Stimulated activated CD4-positive, alpha-beta T cell treated with anti-CD3 and anti-CD28 coated beads, Interleukin-12 subunit alpha, Interleukin-12 subunit beta, amount 100 ng/mL, for 48 hours (primary cell): ENCODE measurements around the gene ZNF22.

Source experiments
- DNase-seq, 3 donors: peaks; one replicate each; pipeline ENCODE4 v3.0.0-alpha.2; 2020; ENCODE audit warnings: low read depth in 2 of 3, low spot score in 1 of 3

ZNF22 gene

GRCh38 chr10:44963772-44964633 lies 36.7 kb upstream of the ZNF22 start:
- no peak for DNase-seq

GRCh38 chr10:44965104-44965503 lies 35.6 kb upstream of the ZNF22 start:
- no peak for DNase-seq

DNA sequence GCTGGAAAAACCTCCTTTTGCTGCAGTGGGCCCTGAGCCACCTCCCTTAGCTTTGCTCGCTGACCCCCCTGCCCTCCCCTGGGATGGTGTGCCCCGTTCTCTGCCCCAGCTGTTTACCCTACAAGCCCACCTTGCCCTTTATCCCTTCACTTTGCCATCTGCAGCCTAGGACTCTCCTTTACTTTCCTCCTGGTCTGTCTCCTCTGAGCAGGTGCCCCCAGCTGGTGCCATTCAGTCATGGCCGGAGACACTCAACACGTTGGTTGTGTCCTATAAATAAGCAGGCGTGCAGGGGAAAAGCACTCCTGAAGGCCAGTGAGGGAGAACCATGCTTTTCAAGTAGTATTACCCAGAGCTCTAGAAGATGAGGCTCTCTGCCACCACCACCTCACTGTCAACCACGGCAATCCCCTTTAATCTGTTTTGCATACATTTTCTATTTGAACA lies 35.0 kb upstream of the ZNF22 start:
- DNase-seq, result no peak

- no peak for DNase-seq
Observed at GRCh38 chr10:44966129-44966815, 34.5 kb upstream of the ZNF22 start.

DNA sequence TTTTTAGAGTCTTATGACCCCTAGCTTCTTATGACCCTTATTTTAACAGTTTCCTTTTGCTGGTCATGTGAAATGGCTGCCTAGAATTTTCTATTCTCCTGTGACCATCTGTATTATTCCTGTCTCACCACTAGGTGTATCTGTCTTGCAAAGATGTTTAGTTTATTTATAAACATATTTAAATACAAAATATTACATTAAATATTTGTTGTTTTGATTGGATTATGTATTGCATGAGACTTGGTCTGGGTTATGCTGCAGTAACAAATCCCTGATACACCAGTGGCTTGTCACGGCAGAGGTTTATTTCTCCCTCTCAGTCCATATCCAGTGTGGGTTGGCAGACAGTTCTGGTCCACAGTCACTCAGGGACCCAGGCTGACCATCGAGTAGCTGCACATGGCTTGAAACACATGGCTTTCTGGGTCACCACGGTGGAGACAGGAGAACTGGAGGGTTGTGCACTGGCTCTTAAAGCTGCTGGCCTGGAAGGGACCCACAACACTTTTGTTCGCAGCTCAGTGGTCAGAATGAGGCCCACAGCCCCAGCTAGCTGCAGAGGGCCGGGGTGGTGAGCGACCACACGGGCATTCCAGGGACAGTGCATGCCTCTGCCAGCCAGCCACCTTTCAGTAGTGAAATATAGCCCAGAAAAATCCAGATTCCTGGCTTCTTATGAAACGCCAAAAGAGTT lies 33.8 kb upstream of the ZNF22 start:
- DNase-seq, result no peak

DNA sequence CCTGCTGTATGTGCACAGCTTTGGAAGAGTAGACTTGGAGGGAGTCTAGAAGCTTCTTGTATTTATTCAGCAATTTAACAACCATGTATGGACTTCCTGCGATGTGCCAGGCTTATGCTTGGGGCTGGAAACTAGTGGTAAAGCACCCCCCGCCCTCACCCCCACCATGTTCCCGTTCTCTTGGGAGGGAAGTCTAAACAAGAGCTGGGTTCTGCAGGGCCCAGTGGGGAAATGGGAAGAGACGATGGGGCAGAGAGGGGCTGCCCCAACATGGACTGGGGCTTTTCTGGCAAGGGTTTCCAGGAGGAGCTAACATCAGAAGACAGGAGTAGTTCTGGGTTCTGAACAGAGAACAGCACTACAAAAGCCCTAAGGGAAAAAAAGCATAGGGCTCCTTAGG lies 33.1 kb upstream of the ZNF22 start:
- no peak for DNase-seq

GRCh38 chr10:44968091-44968490 lies 32.6 kb upstream of the ZNF22 start:
- DNase-seq, result no peak

- DNase-seq, result no peak
Observed at GRCh38 chr10:44968500-44969400, 32.0 kb upstream of the ZNF22 start.

- DNase-seq, result no peak
Observed at GRCh38 chr10:44969854-44970253, 30.9 kb upstream of the ZNF22 start.

- DNase-seq, result no peak
Observed at GRCh38 chr10:44970812-44971395, 29.8 kb upstream of the ZNF22 start.

- DNase-seq, result no peak
Observed at GRCh38 chr10:44971434-44971833, 29.3 kb upstream of the ZNF22 start.

DNA sequence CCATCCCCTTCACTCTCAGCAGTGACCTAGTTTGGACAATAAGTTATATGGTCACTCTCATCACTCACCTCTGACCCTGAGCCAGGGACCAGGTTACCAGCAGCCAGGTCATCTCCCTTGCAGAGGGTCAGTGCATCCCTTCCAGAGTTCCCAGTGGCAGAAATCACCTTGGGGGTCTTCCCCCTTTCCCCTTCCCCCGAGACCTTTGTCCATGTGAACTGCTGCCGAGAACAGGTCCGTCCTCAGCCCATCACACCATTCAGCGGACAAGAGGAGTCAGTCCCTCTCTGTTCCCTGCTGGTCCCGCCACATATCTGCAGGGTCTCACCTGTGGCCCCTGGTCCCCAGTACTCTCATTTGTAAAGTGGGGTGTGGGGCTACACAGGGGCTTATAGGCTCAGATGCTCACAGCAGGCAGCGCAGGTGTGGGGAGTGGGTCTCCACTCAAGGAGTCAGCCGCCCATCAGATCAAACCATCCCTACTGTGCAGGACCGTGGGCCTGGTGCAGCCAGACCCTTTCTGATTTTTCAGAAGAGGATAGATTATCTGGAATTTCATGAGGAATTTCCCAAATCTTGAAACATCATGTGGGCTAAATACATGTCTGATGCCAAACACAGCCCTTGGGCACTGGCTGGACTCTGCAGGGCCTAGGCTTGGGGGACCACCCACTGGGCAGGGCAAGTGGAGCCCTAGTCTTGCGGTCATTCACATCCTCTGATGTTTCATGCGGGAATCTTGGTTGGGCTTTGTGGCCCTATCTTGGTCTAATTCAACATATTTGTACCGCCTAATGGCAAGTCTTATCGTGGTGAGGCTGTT lies 28.6 kb upstream of the ZNF22 start:
- DNase-seq, result no peak

DNA sequence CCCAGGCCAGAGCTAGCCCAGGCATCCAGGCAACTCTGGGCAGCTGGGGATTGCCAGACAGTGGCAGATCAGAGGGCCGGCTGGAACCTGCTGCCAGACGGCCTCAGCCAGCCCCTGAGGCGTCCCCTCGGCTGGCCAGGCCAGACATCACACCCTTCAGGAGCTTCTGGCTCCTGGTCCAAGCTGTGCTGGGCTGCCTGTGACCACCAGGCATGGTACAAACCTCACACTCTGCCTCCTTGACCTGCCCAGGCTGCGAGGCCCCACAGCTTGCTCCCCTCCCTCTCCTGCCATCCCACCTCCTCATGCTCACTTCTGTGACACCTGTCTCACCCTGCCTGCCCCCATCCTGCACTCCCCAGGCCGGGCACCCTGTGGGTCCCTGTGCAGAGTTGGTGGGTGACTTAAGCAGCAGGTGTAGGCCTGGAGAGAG lies 27.8 kb upstream of the ZNF22 start:
- DNase-seq, result no peak

DNA sequence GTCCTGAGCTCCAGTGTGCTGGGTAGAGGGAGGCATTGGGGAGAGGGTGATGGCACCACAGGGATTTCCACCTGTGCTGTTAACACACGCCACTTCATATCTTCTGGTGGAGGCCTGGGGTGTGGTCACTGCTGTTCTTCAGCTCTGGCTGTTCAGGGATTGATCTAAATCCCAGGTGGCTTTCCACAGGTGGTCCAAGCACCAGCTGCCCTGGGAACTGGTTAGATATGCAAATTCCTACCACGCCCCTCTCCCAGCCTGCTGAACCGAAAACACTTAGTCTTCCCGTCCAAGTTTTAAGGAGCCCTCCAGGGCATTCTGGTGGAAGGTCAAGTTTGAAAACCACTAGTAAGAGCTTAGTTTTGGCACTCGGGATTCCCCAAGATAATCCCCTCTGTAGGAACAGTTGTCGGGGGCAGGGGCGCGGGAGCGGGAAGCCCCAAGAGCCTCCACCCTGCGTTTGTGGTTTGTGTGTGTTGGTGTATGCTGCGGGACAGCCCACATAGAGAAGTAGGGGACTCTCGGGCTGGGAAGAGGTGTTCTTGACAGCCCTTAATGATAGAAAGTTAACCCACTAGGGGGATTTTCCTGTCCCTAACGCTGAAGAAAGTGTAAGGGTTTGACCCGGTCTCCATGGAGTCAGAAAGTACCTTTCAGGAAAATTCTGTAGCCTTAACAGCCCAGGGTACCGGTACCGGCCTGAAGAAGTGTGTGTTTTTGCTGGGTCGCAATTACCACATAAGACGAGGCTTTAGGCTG lies 27.2 kb upstream of the ZNF22 start:
- no peak for DNase-seq

GRCh38 chr10:44974082-44974627 lies 26.6 kb upstream of the ZNF22 start:
- DNase-seq, result no peak

DNA sequence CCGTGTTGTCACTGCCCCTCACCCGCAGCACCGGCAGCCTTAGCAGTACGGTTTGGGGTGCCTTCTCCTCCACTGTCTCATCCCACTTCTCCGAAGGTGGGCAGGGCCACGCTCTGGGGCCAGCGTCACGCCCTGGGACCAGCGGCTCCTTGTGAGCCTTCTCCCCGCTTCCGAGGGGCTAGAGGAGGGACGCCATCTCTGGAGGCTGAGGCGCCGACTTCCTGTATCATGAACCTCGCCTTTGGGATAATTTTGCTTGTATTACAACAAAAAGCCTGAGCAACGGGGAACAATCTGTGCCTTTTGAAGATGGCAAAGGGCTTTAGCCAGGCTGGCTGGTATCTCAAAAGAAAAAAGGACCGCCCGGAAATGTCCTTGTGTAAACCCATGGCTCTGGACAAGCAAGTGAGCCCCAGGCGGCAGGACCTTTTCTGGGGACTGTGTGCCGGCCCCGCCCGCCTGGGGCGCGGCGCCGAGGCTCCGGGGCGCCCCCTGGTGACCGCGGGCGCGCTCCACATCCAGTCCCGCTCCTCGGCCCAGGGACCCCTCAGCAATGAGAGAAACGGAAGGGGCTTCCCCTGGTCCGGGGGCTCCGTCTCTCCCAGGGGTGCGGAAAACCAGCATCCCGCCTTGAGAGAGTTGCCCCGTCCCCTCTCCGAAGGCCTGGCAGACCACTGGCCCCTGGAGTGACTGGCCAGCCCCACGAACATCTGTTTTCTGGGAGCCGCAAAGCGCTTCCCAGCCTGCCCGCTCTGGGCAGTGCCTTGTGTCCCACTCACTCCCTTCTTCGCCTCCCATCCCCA lies 25.9 kb upstream of the ZNF22 start:
- DNase-seq, result peak; percentile 30 to 60 (median 56)

DNA sequence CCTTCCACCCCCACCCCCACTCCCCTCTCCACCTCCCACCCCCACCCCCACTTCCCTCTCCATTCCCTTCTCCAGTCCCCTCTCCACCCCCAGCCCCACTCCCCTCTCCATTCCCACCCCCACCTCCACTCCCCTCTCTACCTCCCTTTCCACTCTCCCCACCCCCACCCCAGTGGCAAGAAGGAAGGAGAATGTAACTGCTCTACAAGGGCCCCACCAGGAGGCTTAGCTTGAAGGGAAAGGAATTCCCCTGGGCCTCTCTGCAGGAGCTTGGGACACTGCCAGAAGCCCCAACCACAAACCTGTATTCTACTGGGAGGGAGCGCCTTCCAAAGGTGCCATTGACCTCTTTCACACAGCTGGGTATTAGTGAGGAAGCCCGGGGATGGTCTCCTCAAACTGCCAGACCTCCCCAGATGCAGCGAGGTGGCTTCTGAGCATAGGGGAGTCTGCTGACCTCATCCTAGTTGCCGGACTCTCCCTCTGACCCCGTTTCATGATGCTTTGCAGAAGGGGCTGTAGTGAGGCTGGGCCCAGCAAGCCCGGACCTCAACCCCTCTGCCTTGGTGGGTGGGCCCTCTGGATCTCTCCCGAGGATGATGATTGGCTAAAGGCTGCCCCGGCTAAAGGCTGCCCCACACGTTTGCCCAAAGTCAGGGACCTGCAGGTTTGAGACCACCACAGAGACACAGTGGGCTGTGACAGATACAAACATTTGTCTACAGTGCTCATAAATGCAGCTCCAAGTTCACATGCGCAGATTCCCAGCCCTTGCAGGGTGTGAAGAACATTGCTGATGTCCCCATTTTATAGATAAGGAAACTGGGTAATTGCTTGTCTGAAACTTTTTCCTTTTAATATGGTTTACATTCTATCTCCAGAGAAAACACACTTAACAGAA lies 25.0 kb upstream of the ZNF22 start:
- no peak for DNase-seq
